ENCODE results near the gene IGFBP2.

Gene IGFBP2

DNA sequence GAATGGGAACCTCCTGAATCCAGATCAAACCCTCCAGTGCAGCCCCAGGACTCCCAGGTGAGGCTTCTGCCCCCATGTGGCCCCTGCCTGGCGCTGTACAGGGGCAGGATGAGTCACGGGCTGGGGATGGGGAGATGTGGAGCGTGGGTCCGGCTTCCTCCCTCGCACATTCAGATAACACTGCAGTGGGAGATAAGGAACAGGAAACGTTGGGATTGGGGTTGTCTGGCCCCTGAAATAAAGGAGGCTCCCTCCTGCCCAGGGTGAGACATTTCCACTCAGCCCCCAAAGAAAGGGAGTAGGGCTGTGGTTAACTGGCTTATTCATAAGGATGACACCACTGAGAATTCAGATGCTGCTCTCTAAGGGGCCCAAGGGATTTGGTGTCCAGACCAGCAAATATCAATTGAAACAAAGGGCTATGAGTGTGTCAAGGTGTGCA lies 31.4 kb downstream of the IGFBP2 start:
- no peak for DNase-seq

DNA sequence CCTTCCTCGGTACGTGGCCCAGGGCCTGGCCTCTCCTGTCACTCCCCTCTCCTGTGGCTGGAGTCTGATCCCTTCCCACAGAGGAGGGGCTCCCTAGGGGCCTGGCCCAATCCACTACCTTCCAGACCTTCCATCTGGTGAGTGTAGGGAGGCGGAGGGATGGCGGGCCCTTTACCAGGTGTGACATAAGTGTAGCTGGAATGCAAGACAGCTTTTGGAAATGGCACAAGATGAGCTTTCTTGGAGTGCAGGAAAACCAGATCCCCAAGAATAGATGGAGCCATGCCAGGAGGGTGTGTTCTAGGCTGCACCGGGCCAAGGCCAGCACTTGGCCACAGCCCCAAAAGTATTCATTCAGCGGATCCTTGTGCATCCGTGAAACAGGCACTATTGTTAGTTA lies 32.0 kb downstream of the IGFBP2 start:
- DNase-seq, result no peak

GRCh38 chr2:216665717-216666116 lies 32.5 kb downstream of the IGFBP2 start:
- DNase-seq, result no peak

- peak; percentile 70 for DNase-seq
These were observed 33.4 kb downstream of the IGFBP2 start for GRCh38 chr2:216666461-216667233.

- no peak for DNase-seq
These were observed 37.3 kb downstream of the IGFBP2 start for GRCh38 chr2:216670266-216671080.

GRCh38 chr2:216671081-216671411 lies 37.8 kb downstream of the IGFBP2 start:
- DNase-seq, result no peak

DNA sequence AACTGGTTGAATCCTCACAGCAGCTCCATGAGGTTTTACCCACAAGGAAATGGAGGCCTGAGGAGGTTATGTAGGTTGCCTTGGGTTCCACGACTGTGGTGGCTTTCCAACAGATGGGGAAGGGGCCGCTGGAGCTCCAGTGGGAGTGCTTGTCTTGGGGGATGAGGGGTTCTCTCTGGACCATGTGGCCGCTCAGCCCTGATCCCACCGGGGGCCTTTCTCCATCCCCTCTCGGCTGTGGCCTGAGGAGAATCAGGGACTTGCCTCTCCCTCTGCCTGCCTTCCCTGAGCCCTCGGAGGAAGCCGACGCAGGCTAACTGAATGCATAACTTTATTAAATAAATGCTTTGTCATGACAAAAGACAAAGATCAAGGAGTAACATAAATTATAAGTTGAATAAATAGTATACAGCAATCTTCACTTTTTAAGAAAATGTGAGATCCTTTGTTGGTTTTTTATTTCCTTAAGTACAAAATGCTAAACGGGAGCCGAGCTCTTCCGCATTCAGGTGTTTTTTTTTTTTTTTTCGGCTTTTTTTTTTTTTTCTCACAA lies 38.6 kb downstream of the IGFBP2 start:
- DNase-seq, result no peak

DNA sequence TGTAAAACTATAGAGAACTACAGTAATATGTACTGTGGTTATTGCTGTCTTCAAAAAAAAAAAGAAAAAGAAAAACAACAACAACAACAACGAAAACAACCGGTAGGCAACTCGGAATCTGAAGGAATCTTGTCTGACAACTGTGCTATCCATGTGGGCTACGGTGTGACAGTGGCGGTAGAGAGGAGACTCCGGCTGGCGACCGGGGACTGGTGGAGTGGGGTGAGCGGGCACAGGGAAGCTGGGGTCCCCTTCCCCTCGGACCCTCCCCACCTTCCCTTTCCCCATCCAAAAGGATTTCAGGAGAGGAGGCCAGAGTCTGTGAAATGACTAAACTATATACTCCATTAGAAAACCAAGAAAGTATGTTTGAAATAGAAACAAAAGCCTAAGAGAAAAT lies 39.2 kb downstream of the IGFBP2 start:
- DNase-seq, result no peak

DNA sequence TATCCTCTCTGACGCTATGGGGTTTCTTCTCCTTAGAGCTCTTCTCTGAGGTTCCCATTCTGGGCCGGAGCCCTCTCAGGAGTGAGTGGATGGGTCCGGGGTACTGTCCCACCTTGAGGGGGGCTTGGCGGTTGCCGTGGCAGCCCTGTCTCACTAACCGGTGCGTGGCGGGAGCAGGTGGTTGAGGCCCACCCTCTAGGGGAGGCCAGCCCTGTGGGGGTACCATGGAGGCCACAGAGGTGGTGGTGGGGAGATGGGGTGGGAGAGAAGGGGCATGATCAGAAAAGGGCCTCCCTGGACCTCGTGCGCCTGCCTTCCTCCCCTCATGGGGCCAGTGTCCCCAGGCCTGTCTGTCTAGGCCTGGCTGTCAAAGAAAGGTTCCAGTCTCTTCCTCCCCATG lies 39.8 kb downstream of the IGFBP2 start:
- no peak for DNase-seq

DNA sequence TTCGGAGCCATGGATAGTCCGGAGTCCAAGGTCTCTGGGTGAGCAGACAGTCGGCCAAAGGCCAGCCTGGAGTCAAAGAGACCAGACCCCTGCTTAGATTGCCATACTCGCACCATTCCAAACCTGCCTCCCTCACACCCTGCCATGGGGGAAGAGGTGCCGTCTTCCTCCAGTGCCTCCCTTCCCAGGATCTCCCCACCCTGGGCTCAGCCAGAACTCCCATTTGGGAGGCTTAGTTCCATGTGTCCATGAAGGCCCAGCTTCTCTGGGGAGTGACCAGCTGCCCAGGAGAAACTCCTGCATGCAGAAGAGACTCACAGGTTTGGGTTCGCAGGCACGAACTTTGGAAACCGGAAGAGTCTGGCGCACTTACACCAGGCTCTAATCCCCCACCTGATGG lies 40.4 kb downstream of the IGFBP2 start:
- DNase-seq, result no peak

GRCh38 chr2:216674376-216674775 lies 41.2 kb downstream of the IGFBP2 start:
- no peak for DNase-seq

DNA sequence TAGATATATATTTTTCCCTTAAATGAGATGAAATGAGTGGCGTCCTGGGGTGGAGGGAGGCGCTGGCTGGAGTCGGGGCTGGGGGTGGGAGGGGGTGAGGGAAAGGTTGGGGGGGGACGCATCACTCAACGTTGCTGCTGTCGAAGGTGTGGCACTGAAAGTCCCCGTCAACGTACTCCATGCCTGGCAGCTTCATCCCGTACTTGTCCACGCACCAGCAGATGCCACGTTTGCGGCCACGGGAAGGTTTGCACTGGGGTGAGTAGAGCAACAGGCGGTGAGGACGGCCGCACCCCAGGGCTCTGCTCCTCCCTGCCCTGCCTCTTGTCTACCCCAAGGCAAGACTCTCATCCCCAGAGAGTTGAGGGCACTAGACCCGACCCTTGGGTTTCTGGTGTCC lies 43.4 kb downstream of the IGFBP2 start:
- no peak for DNase-seq

- no peak for DNase-seq
These were observed 44.3 kb downstream of the IGFBP2 start for GRCh38 chr2:216677439-216678097.

- DNase-seq, result no peak
These were observed 44.9 kb downstream of the IGFBP2 start for GRCh38 chr2:216678098-216678465.

GRCh38 chr2:216678813-216679657 lies 45.8 kb downstream of the IGFBP2 start:
- DNase-seq, result no peak

DNA sequence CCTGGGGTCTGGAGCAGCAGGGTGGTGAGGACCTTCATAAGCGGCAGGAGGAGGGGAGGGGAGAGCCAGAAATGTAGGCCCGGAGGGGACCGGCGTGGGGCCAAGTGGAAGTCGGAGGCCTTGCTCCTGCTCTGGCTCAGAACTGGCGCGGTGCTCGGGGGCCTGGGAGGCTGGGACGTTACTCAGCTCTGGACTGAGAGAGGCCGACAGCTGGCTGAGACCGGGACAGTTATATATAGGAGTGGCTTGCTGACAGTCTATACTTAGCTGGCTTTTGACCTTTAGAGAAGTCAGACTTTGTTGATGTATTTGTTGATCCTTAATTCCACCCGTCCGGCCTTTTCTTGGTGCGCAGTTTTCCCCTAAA lies 46.4 kb downstream of the IGFBP2 start:
- DNase-seq, result no peak

- DNase-seq, result no peak
These were observed 47.9 kb downstream of the IGFBP2 start for GRCh38 chr2:216680951-216681629.

DNA sequence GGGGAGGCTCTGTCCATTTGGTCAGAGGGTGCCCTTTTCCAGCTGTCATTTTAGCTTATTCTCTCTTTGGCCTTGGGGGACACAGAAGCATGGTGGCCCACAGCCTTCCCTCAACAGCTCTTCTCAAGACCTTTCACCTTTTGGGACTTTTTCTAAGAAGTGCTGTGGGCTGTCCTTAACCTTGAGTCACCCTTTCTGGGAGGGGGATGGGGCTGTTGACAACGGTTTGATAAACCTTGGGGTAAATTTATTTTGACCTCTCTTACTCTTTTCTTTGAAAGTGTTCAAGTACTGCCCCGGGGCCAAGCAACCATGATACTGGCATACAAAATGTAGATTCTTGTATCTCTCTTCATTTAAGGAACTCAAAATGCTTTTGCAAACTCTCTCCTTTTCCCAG lies 48.5 kb downstream of the IGFBP2 start:
- DNase-seq, result no peak

DNA sequence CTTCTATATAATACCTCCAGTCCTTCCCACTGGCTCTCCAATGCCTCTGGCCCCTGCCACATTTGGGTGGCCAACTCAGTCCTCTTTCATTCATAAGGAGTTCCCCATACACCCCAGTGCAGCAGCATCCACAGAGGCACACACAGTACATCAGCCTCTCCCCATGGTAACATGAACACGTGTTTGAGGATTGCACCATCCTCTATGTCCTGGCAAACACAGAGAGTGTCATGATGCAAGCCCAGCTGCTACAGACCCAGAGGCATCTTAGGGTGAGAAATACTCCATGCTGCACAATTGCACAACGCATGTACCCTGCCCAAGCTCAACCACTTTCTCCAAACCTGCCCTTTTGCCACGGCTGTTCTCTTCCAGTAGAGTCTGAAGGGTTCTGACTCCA lies 50.6 kb downstream of the IGFBP2 start:
- DNase-seq, result no peak

DNA sequence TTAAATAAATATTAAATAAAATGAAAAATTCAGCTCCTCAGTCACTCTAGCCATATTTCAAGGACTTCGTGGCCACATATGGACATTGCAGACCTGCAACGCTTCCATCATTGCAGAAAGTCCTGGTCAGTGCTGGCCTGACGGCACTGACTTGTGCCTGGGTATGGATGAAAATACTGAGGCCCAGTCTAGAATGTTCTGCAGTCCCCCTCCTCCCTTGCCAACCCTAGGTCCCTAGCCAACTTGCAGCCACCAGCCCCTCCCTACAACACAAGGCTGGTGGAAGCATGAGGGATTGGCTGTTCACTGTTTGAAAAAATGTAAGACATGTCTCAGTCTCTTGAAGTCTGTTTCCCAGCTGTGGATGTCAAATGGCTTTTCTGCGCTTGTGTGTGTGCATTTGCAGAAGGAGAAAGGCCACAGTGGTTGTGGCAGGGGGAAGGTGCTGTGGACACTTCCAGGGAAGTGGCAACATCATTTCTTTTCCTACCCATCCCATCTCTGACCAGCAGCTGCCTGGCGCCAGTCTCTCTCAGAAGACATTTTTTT lies 52.2 kb downstream of the IGFBP2 start:
- no peak for DNase-seq

GRCh38 chr2:216687111-216687510 lies 53.9 kb downstream of the IGFBP2 start:
- DNase-seq, result no peak

DNA sequence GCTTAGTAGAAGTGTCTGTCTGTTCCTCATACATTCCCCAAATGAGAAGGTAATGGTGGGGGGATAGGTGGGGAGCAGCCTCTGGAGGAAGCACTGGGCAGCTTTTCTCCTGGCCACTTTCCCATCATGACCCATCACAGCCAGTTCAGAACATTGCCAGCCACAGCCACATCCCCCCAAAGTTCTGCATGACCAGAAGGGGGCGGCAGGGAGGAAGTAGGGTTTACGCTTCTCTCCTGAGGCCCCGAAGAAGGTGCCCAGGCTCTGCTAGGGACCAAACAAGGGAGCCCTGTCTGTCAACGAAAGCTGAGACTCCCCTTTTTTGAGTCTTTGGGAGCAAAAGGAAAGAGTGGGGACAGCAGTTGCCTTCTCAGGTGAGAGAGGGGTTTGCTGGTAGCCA lies 54.4 kb downstream of the IGFBP2 start:
- DNase-seq, result peak; percentile 11
